Upper lobe of right lung (tissue), 1 donor: Measurements from ENCODE around the gene TNRC6B. TPM values are rescaled to one million over a fixed set of nuclear protein-coding genes. Genes with fewer than 3 reads are reported as not detected.
"Not testable (repeated sequence)": the region's sequence is repeated elsewhere in the genome, so short reads cannot be mapped to it uniquely, and the experiment has no call there.

ENCODE experiments used
- ATAC-seq: fragments of 200-7000 bp; cut with Tn5 transposase; one replicate; pipeline ENCODE4 v1.9.1; 2020; ENCODE audit warnings: mild to moderate bottlenecking, moderate library complexity
- DNase-seq: peaks from one replicate; pipeline ENCODE4 v3.0.0-alpha.2; 2020
- H3K27ac ChIP-seq: fragments of 200-600 bp; one replicate; pipeline ENCODE4 v1.8.0; 2022
- H3K27me3 ChIP-seq: fragments of 200-600 bp; one replicate; pipeline ENCODE4 v1.8.0; 2022; ENCODE audit warnings: mild to moderate bottlenecking
- H3K36me3 ChIP-seq: fragments of 200-600 bp; one replicate; pipeline ENCODE4 v1.8.0; 2022
- H3K4me1 ChIP-seq: fragments of 200-600 bp; one replicate; pipeline ENCODE4 v1.8.0; 2022
- H3K4me3 ChIP-seq: fragments of 200-600 bp; one replicate; pipeline ENCODE4 v1.8.0; 2022; ENCODE audit warnings: mild to moderate bottlenecking
- H3K9me3 ChIP-seq: fragments of 200-600 bp; one replicate; pipeline ENCODE4 v1.8.0; 2022
- intact Hi-C: fragments of 100-400 bp; cut with DNase I; formaldehyde crosslinking; loops from one replicate; pipeline ENCODE4 v1.11.0; 2022
- total RNA-seq: library from RNA; stranded (reverse); fragmentation: NEBNext Ultra II Directional; extraction: Animal tissue kit (Norgen Biotek cat#: 25700); gene quantifications from one replicate; pipeline ENCODE4 v1.2.1, GENCODE V29; 2021
- TF ChIP-seq, protein P1 (sequence below): fragments of 200-600 bp; IDR thresholded peaks from one replicate; pipeline ENCODE4 v1.8.0; 2022; ENCODE audit warnings: antibody characterized with exemption
- donor health status: DM: no; HTN: yes; CAD: no; lungs with severe emphysema.

Gene TNRC6B
- total RNA-seq, 1 donor from 2014 or later = 46.4 TPM

DNA sequence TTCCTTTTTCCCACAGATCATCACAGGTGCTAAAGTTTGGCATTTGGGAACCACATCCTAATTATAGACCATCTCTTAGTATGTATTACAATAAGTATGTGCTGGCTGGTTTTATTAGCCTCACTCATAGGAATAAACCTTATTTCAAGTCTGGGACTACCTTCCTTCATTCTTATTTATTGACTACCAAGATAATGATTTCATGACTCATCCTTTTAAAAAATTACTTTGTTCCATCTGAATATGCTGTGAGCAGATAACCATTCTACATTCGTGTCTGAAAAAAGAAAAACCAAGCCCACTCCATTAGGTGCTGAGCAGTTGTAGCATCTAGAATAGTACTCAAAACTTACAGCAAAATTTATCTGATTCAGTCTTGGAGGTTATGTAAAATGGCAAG is 12.3 kb downstream of the TNRC6B start:
- Histone ChIP-seq H3K36me3 (no peaks in the 10 kb centered on the region), H3K27me3 (no peaks in the 10 kb centered on the region), H3K9me3 (no peaks in the 10 kb centered on the region), H3K4me1 (peaks cover 16% of the 10 kb centered on the region), H3K27ac (no peak overlapping the region), H3K4me3 (no peak overlapping the region)
- DNase-seq (no peak), ATAC-seq (no peak)
- TF ChIP-seq, protein P1, sequence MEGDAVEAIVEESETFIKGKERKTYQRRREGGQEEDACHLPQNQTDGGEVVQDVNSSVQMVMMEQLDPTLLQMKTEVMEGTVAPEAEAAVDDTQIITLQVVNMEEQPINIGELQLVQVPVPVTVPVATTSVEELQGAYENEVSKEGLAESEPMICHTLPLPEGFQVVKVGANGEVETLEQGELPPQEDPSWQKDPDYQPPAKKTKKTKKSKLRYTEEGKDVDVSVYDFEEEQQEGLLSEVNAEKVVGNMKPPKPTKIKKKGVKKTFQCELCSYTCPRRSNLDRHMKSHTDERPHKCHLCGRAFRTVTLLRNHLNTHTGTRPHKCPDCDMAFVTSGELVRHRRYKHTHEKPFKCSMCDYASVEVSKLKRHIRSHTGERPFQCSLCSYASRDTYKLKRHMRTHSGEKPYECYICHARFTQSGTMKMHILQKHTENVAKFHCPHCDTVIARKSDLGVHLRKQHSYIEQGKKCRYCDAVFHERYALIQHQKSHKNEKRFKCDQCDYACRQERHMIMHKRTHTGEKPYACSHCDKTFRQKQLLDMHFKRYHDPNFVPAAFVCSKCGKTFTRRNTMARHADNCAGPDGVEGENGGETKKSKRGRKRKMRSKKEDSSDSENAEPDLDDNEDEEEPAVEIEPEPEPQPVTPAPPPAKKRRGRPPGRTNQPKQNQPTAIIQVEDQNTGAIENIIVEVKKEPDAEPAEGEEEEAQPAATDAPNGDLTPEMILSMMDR = no peak
- intact Hi-C loops = no loop called here

- no peak overlapping the region for H3K4me3 ChIP-seq
- H3K36me3 ChIP-seq = no peaks in the 10 kb centered on the region
- H3K4me1 ChIP-seq = peaks cover 16% of the 10 kb centered on the region
- peak; percentile 74 for ATAC-seq
- H3K9me3 ChIP-seq = no peaks in the 10 kb centered on the region
- TF ChIP-seq, protein P1 = no peak
- intact Hi-C loops = no loop called here
- H3K27me3 ChIP-seq = no peaks in the 10 kb centered on the region
- no peak for DNase-seq
- H3K27ac ChIP-seq = no peak overlapping the region
Measured at GRCh38 chr22:40190501-40190900, 12.8 kb downstream of the TNRC6B start.

- no peaks in the 10 kb centered on the region for H3K36me3 ChIP-seq
- H3K27me3 ChIP-seq = no peaks in the 10 kb centered on the region
- ATAC-seq (peak; percentile 29), DNase-seq (no peak)
- H3K4me3 ChIP-seq = no peak overlapping the region
- TF ChIP-seq, protein P1 = peak; percentile 28
- no peaks in the 10 kb centered on the region for H3K9me3 ChIP-seq
- intact Hi-C loops = no loop called here
- no peak overlapping the region for H3K27ac ChIP-seq
- H3K4me1 ChIP-seq = peaks cover 30% of the 10 kb centered on the region
Measured at GRCh38 chr22:40193429-40194421, 16.0 kb downstream of the TNRC6B start.

DNA sequence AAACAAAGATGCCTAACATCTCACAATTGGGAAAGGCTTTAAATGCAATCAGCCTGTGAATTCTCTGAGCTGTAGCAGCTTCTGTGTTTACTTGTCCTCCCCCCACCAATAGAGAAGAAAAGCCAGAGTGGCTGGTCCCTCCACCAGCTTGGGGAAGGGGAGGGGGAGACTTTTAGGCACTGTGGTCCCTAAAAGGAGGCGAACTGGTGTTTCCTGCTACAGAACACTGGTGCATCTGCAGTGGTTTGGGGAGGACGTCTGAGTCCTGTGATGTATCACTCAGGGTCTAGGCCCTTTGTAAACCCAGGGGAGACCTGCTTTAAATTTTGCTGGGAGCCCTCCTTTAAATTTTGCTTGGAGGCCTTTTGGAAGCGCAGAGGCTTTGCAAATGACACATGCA is 16.9 kb downstream of the TNRC6B start:
- Histone ChIP-seq H3K27me3 (no peaks in the 10 kb centered on the region), H3K36me3 (no peaks in the 10 kb centered on the region), H3K27ac (no peak overlapping the region), H3K9me3 (no peaks in the 10 kb centered on the region), H3K4me3 (no peak overlapping the region), H3K4me1 (peaks cover 30% of the 10 kb centered on the region)
- TF ChIP-seq, protein P1 = no peak
- DNase-seq = no peak
- ATAC-seq = no peak
- intact Hi-C loops = no loop called here

DNA sequence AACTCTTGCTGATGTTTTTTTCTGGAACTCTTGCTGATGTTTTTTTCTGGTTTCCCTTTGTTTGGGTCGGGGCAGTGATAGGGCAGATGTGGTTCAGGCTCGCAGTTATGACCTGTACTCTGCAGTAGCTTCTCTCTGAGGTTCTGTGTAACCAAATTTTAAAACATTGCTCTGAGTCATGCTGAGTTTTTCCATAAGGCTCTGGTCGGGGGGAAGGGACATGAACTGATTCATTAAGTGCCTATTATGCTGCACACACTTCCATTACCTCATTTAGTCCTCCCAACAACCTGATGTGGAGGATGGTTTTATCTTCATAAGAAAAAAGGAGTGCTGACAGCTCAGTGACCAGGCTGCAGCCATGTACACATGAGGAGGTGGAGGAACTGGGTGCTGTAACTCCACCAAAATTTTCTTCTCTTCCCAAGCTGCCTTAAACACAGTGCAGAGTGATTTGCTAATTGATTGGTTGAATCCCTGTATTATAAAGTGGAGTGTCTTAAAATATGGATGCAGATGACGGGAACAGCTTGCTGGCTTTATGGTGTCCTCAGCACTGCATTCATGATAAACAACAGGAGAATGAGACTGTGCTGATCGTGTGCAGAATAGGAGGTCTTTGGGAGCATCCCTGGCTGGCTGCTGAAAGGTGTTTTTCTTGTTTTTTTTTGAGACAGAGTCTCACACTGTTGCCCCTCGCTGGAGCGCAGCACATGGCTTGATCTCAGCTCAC is 19.1 kb downstream of the TNRC6B start:
- DNase-seq (no peak), ATAC-seq (no peak)
- Histone ChIP-seq H3K27ac (no peak overlapping the region), H3K27me3 (no peaks in the 10 kb centered on the region), H3K4me1 (peaks cover 30% of the 10 kb centered on the region), H3K4me3 (no peak overlapping the region), H3K9me3 (no peaks in the 10 kb centered on the region), H3K36me3 (no peaks in the 10 kb centered on the region)
- TF ChIP-seq, protein P1 = no peak
- intact Hi-C loops = no loop called here

DNA sequence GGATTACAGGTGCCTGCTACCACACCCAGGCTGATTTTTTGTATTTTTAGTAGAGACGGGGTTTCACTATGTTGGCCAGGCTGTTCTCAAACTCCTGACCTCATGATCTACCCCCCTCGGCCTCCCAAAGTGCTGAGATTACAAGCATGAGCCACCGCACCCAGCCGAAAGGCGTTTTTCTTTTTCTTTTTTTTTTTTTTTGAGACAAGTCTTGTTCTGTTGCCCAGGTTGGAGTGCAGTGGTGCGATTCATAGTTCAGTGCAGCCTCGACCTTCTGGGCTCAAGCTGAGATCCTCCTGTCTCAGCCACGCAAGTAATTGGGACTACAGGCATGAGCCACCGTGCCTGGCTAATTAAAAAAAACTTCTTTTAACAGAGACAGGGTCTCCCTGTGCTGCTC is 19.7 kb downstream of the TNRC6B start:
- H3K27me3 ChIP-seq, H3K4me3 ChIP-seq, H3K36me3 ChIP-seq, intact Hi-C loops, ATAC-seq, H3K27ac ChIP-seq, DNase-seq, H3K9me3 ChIP-seq: not testable (repeated sequence)
- peaks cover 30% of the 10 kb centered on the region for H3K4me1 ChIP-seq
